Astrocyte of the spinal cord (primary cell): ENCODE results near the gene KNL1.
"Not testable (repeated sequence)": the region's sequence is repeated elsewhere in the genome, so short reads cannot be mapped to it uniquely, and the experiment has no call there.

Source experiments
- DNase-seq: peaks from one replicate; pipeline ENCODE4 v3.0.0; 2011; ENCODE audit warnings: low read depth, low spot score
- H3K4me3 ChIP-seq: 2 replicates; pipeline ENCODE4 v1.5.1; 2011; ENCODE audit warnings: low read depth, mild to moderate bottlenecking, low read length, moderate library complexity
- CTCF ChIP-seq: IDR thresholded peaks from 2 replicates; pipeline ENCODE4 v1.5.1; 2012; ENCODE audit warnings: low read depth, mild to moderate bottlenecking, low read length, inconsistent platforms
- in situ Hi-C: cut with HindIII; loops from 2 replicates; pipeline ENCODE4 v1.10.0; 2017; ENCODE audit warnings: low sequenced_read_pairs

The KNL1 gene

DNA sequence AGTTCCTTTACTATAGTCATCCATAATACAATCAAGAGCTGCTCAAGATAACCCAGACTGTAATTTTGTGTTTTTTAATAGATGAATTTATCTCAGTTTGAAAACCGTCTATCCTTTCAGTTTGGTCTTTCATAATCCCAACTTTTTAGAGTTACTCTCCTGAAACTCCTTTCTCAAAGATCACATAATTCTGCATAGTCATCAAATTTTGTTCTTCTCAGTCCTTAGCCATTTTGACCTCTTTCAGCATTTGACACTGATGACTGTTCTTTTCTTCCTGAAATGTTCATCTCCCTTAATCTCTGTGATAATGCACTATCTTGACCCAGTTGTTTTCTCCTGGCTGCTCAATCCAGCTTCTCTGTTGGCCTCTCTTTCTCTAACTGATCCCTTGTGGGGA is 53.5 kb downstream of the KNL1 start:
- no peak overlapping the region for H3K4me3 ChIP-seq
- in situ Hi-C loops = no loop called here
- no peak for DNase-seq
- TF ChIP-seq CTCF = no peak

DNA sequence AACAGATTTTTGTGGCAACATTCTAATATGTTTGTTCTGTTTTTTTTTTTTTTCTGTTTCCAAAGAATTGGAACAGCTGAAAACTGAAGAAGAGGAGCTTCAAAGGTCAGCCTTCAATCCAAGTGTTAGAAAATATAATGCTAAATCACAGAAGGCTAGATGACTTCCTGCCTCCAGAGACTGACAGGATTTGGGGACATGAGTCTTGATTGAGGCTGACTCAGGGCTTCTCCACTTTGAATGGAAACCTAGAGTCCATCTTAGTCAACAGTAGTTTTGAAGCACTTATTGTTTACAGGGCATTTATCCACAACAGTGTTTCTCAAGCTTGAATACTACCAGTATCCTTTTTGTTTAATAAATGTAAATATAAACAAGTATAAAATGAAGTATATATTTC is 56.4 kb downstream of the KNL1 start:
- TF ChIP-seq CTCF = no peak
- no peak for DNase-seq
- no peak overlapping the region for H3K4me3 ChIP-seq
- in situ Hi-C loops = no loop called here

- in situ Hi-C loops = no loop called here
- H3K4me3 ChIP-seq = no peak overlapping the region
These were observed 66.6 kb downstream of the KNL1 start for GRCh38 chr15:40660686-40661085.

DNA sequence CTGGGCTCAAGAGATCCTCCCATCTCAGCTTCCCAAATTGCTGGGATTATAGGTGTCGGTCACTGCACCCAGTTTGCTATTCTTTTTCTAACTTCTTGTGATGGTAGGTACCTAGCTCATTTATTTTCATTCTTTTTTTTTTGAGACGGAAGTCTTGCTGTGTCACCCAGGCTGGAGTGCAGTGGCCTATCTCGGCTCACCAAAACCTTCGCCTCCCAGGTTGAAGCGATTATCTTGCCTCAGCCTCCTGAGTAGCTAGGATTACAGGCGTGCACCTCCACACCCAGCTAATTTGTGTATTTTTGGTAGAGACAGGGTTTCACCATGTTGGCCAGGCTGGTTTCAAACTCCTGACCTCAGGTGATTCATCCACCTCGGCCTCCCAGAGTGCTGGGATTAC is 70.9 kb downstream of the KNL1 start:
- no peak for DNase-seq
- in situ Hi-C loops = no loop called here
- H3K4me3 ChIP-seq = no peak overlapping the region
- no peak for TF ChIP-seq CTCF

More at GRCh38 chr15:40660686-40661085, 66.6 kb downstream of the KNL1 start:
- TF ChIP-seq CTCF = no peak
- DNase-seq = no peak

DNA sequence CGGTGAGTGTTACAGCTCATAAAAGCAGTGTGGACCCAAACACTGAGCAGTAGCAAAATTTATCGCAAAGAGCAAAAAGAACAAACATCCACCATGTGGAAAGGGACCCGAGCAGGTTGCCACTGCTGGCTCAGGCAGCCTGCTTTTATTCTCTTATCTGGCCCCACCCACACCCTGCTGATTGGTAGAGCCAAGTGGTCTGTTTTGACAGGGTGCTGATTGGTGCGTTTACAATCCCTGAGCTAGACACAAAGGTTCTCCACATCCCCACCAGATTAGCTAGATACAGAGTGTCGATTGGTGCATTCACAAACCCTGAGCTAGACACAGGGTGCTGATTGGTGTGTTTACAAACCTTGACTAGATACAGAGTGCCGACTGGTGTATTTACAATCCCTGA is 82.2 kb downstream of the KNL1 start:
- in situ Hi-C loops, DNase-seq: not testable (repeated sequence)

DNA sequence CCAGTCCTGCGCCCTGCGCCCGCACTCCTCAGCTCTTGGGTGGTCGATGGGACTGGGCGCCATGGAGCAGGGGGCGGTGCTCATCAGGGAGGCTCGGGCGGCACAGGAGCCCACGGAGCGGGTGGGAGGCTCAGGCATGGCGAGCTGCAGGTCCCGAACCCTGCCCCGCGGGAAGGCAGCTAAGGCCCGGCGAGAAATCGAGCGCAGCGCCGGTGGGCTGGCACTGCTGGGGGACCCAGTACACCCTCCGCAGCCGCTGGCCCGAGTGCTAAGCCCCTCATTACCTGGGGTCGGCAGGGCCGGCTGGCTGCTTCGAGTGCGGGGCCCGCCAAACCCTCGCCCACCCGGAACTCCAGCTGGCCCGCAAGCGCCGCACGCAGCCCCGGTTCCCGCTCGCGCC is 82.9 kb downstream of the KNL1 start:
- H3K4me3 ChIP-seq, in situ Hi-C loops, DNase-seq: not testable (repeated sequence)

More for the DNA sequence above, 82.2 kb downstream of the KNL1 start:
- H3K4me3 ChIP-seq = not testable (repeated sequence)

DNA sequence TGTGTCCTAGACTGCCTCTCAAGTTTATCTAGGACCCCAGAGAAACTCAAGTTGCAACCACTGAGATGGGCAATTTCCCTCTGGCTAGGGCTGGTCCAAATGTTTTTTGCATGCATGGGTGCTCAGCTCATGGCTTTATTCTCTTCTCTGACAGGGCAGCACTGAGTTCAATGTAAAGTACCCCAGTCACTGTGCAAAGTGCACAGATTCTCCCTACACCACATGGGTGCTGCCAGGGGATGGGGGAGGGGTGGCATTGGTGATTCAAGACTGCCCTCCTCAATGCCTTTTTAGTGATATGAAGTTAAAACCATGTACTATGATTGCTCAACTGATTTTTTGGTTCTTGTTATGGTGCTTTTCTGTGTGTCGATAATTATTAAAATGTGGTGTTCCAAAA is 86.1 kb downstream of the KNL1 start:
- no peak for DNase-seq
- in situ Hi-C loops = no loop called here
- no peak overlapping the region for H3K4me3 ChIP-seq
- TF ChIP-seq CTCF = no peak

DNA sequence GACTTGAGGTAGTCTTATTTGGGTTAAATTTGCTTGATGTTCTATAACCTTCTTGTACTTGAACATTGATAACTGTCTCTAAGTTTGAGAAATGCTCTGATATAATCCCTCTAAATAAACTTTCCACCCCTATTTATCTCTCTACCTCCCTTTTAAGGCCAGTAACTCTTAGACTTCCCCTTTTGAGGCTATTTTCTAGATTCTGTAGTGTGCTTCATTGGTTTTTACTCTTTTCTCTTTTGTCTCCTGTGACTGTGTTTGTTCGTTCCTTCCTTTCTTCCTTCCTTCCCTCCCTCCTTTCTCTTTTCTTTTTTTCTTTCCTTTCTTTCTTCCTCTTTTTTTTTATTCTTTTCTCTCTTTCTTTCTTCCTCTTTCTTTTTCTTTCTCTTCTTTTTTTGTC is 86.9 kb downstream of the KNL1 start:
- H3K4me3 ChIP-seq, in situ Hi-C loops, DNase-seq: not testable (repeated sequence)
